Upper lobe of left lung (tissue), 4 donors: ENCODE measurements around the gene EID1.

ENCODE experiments used
- CTCF ChIP-seq, 6 experiments: fragments of 450-650 bp in 4 of 6; fragments of 200-600 bp in 2 of 6; sonication (generic) in 2 of 6; IDR thresholded peaks; one replicate each; pipeline ENCODE4 v1.5.1; 2016 to 2019; ENCODE audit warnings: antibody characterized with exemption in 6 of 6
- EP300 ChIP-seq, 4 donors: sonication (generic); formaldehyde crosslinking; IDR thresholded peaks; one replicate each; pipeline ENCODE4 v1.5.1; 2017; ENCODE audit warnings: antibody characterized with exemption in 4 of 4, control low read depth in 2 of 4
- POLR2A ChIP-seq, 4 donors: fragments of 450-650 bp; IDR thresholded peaks; one replicate each; pipeline ENCODE4 v1.5.1; 2016 to 2017; ENCODE audit warnings: antibody characterized with exemption in 4 of 4, mild to moderate bottlenecking in 2 of 4
- POLR2AphosphoS5 ChIP-seq, 2 donors: sonication (generic); formaldehyde crosslinking; IDR thresholded peaks; one replicate each; pipeline ENCODE4 v1.5.1; 2017; ENCODE audit warnings: antibody characterized with exemption in 2 of 2

- TF ChIP-seq CTCF (IDR thresholded peaks at IDR 0.05) (no peak), POLR2A (IDR thresholded peaks at IDR 0.05) (no peak), POLR2AphosphoS5 (IDR thresholded peaks at IDR 0.05) (no peak), EP300 (IDR thresholded peaks at IDR 0.05) (no peak)
Observed at GRCh38 chr15:48905847-48906246, 27.9 kb downstream of the EID1 start.
